ENCODE data around the gene OGDHL.

DNA sequence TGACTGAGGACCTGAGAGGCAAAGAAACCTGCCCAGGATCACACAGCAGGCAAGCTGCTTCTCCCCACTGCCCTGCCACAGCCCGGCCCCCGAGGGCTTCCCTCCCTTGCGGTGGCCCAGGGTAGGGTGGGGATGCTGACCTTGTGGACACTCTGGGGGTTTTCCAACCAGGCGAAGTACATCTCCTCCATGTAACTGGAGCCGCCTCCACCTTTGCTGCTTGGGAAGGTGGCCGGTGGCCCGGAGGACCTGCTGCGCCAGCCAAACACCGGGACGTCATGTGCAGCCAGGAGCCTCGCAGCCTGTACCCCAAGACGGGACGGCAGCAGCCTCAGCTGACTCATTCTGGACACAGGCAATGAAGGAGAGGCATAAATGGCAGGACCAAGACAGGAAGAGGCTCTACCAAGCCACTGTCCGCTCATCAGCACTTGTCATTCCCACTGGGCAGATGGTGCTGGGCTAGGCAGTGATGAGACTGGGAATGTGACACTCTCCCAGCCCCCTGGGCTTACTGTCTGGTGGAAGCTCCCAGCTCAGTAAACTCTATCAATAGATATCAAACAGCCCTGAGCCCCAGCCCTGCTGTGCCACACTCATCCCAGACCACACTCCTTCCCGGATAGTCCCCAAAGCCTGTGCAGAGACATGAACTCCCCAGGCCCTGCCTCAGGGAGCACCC is 3.7 kb downstream of the OGDHL start:
- no peak for TF ChIP-seq CTCF (IDR thresholded peaks at IDR 0.05; ENCODE audit: poor library complexity, severe bottlenecking)
- no peak for TF ChIP-seq EP300 (conservative IDR thresholded peaks at IDR 0.05; ENCODE audit: poor library complexity, severe bottlenecking)
- no peak for TF ChIP-seq EZH2 (IDR thresholded peaks at IDR 0.05; ENCODE audit: borderline replicate concordance, insufficient read depth, low read length, poor library complexity, severe bottlenecking)
- no peak for TF ChIP-seq POLR2AphosphoS5 (IDR thresholded peaks at IDR 0.05)
- no peak for TF ChIP-seq REST (IDR thresholded peaks at IDR 0.05; ENCODE audit: borderline replicate concordance)
- TF ChIP-seq RAD21 (conservative IDR thresholded peaks at IDR 0.05) = no peak
- no peak for TF ChIP-seq TAF1 (IDR thresholded peaks at IDR 0.05; ENCODE audit: low read depth)

Data from neural cell (in vitro differentiated cells).